NCI-H187 (cell line): ENCODE measurements around the gene FYCO1.

Source experiments
- DNase-seq, 2 experiments: peaks; one replicate each; lab custom pipeline; 2025; lab: John Stamatoyannopoulos, UW

Gene FYCO1

DNA sequence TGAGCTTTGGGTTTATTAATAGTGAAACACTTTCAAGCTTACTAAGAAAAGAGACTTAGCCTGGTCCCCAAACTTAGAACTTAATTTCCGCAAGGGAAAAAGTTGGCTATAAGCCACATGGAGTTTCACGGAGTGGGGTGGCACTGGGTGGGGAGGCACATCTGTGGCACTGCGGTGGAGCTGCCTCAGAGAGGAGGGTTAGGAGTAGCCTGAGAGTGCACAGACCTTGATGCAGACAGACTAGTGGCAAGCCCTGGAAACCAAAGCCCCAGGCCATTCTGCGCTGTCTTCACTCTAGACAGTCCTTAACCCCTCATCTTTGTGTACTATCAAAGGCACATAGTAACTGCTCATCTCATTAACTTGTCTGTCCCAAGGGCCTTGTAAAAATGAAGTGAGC lies 30.4 kb downstream of the FYCO1 start:
- no peak for DNase-seq

DNA sequence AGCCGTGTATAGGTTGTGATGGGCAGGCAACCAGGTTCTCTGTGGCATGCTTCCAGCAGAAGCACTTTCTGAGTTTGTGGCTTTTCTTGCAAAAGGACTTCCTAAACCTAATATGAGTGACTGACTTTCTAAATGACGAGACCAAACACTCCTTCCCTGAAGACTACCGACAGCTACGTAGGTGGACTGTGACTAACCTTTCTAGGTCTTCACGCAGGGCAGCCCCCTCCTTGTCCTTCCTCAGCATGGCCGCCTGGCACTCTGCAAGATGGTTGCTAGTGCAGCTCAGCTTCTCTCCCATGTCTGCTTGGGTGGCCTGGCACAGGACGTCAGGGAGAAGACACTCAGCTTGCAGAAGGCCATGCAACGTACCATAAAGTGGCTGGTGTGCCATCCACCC lies 31.5 kb downstream of the FYCO1 start:
- no peak for DNase-seq

DNA sequence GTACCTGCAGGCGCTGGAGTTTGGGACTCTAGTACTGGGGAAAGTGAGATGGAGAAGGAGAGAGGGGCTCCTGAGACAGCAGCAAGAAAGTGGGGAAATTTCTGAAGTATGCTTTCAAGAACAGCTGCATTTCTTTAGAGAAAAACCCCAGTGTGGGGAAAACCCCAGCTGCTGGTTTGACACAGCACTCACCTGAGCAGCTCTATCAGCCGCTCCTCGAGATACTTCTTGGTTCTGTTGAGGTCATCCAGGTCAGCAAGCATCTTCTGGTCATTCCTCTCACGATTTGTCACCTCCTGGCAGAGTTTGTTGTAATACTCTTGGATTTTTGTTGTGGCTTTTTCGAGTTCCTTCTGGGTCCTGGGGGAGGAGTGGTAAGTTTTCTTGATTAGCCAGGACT lies 33.6 kb downstream of the FYCO1 start:
- no peak for DNase-seq

DNA sequence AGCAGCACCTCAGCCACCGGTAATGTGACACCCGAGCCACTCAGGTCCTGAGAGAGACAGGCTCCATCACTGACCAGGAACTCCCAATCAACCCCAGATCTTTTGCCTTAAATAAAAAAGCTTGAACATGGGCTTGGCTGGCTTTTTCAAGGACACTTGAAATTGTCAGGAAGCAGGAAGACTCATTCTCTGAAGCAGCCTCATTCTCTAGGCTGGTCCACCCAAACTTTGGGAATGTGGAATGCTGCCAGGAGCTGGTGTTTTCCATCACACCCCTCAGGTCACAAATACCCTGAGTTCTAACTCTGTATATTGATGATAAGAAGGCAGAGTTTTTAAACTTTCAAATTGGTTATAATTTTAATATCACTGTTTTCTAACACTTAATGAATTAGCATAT lies 35.3 kb downstream of the FYCO1 start:
- DNase-seq: no peak

DNA sequence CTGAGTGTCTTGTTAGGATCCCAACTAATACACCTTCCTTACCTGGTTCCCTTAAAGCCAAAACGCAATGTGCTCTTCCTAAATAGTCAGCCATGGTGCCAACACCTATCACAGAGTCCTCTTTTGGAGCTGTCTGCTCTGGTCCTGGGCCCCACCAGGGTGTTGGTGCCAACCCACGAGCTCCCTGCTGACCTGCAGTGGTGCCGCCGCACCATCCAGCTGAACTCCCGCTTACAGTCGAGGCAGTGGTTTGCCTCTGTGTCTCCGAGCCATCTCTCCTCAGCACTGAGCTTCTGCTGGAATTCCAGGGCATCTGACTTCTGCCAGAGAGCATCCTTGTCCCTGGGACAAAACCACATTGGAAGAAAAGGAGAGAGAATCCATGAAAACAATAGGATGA lies 36.4 kb downstream of the FYCO1 start:
- DNase-seq: no peak

DNA sequence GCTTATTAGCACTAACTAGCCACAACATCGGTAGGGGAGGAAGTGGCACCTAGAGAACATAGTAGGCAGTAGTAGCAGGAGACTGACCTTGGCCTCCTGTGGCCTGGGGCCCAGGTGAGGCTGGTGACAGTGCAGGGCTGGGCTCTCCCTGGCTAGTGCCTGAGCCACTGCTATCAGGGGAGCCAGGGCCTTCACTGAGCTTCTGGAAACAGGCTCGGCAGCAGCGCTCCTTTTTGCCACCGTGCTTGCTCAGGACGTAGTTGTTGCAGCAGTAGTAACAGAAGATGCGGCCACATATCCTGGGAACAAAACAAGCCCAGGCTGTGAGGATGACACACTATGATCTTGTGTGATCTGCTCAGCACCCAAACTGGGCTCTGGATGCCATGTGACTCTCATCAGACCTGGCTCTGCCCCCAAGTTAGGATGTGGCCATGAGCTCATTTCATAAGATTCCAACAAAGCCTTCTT lies 37.3 kb downstream of the FYCO1 start:
- no peak for DNase-seq

DNA sequence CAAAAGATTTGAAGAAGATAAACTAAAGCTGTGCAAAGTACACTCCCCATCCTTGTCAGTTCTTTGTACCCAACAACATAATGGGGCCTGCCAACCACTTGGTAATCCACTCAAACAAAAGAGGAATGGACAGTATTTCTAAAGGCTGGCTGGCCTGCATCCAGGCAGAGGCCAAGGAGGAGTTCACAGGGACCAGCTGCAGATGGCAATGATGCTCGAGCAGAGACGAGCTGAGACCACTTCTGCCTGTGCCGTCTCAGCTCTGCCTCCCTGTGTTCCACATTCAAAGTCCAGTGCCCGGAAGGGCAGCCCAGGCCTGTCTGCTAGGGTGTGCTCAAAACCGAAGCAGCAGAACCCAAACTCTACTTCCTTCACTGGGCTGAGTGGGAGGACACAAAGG lies 38.0 kb downstream of the FYCO1 start:
- no peak for DNase-seq

DNA sequence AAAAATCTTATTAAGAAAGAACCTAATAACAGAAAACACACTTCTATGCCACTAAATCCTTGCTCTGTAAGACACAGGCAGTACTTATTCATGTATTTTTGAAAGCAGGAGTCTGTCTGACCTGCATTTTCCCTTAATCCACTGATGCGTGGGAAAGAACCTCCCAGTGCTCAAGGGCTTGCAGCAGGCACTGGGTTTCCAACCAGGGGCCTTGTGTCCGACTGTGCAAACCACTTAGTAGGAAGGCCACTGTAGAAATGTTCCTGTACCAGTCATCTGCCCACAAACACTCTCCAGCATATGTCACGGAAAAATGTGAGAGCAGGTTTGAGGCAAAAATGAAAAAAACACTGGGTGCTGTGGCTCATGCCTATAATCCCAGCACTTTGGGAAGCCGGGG lies 39.9 kb downstream of the FYCO1 start:
- DNase-seq: no peak

DNA sequence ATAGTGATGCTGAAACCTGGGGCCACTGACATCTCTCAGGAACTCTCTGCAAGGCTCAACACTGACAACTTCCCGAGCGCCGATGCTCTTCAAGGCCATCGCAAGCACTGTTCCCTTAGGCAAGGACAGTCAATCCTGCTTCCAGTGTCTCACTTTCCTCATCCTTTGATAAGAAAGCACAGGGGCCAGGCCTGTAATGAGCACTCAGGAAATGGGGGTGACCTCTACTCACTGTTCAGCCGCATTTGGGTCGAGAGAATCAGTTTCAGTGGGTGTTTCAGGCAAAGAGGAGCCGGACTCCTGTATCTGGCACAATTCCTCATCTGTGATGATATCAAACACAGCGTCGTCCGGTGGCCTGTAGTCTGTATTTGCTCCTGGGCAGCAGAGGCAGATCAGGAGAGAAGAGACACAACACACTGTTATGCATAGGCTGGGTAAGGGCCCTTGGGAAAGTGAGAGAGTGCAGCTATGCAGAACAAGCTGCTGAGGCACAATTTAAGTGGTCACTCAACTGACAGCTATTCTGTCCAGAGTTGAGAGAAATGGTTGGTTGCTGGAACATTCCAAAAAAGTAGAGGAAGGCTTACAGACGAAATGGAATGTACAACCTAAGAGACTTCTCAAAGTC lies 40.5 kb downstream of the FYCO1 start:
- no peak for DNase-seq

DNA sequence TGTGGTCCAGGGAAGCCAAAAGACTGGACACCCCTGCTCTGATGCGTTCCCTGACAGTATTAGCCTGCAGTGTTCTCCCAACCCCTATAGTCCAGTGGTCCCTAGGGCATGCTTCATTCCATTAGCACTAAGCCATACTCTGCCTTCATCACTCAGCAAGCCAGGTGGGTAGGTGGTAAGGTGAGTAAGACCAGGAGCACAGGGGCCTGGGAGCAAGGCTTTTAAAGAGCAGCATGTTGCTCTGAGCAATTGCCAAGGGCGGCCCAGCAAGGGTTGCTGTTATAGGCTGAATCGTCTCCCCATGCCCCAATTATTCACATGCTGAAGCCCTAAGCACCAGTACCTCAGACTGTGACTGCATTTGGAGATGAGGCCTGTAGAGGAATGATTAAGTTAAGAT lies 41.3 kb downstream of the FYCO1 start:
- DNase-seq: no peak

DNA sequence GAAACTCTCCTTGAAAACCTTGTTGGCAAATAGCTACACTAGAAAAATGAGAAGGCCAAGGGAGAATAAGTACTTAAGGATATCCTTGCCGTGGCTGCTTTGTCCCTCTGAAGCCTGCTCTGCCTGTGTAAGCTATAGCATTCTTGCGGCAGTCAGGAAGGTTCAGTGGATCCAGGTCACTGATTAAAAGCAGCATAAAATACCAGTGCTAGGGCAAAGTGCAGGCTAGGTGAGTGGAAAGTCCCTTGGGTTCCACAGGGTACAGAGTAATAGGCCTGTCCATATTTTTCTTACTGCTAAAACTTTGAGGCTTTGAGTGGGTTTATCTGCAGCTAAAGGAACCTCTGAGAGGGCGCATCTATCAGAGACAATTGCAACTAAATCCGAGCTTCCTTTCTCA lies 42.1 kb downstream of the FYCO1 start:
- DNase-seq: no peak

DNA sequence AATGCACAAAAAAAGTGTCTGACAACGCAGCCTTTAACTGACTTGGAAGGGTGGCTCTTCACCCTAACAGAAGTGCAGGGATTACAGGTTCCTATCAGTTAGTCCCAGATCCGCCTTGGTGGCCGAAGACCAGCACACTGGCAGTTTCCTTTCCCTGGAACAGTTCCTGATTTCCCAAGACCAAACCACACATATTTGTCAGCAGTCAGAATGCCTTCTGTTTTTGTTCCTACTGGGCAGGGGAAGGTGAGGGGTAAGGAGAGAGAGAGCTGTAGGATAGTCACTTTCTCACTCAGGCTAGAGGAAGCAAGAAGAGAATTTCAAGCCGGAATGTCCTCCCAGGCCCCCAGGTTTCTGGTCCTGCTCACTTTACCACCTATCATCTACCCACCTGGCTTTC lies 43.2 kb downstream of the FYCO1 start:
- no peak for DNase-seq

DNA sequence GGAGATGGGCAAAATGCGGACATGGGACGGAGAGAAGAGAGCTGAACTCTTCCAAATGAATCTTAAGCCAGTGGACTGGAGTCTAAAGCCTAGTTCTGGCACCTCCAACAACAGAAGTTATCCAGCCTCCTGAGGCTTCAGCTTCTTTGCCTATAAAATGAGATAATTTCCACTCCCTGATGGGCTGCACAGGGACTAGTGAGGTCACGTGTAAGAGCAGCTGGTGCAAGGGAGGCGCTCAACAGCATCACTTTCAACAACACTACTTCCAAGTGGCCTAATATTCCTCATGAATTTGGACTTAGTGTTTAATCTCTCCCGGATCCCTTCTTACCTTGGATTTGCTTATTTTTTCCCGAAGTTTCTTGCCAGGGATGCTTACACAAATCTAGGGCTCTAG lies 43.7 kb downstream of the FYCO1 start:
- DNase-seq: no peak

DNA sequence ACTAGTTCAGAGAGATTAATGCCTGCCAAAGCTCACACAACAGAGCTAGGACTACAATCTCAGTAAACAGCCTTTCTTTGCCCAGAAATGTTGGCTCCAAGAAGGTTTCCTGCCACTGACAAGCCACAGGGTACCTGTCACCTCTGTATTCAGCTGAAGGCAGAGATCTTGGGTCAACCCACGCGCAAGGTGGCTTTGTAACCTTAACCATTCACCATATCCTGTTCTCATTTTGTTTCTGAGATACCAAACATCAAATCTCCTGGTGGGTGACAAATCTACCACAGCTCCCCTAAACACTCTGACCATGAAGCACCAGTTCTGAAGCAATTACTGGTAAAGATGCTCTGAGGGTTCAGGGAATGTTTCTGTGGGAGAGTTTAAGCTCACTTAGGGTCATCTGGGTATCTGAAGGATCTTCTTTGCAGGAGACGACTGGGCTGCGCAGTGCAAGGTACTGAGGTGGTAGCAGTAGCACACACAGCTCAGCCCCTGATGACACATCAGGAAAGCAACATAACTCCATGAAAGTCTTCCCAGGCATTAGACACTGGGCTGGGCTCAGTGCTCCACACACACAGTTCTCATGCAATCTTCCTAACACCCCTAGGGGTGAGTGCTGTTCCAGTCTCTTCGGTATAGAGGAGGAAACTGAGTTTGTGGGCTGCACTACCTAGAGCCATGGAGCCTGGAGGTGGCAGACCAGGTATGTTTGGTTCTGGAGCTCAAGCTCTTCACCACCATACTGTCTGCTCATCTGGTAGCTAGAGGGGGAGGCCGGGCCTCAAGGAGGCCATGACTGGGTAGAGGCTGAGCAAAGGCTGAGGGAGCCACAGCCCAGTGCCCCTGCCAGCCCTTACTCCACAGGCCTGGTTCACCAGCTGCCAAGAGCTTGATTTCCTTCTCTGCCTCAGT lies 44.7 kb downstream of the FYCO1 start:
- DNase-seq: no peak

DNA sequence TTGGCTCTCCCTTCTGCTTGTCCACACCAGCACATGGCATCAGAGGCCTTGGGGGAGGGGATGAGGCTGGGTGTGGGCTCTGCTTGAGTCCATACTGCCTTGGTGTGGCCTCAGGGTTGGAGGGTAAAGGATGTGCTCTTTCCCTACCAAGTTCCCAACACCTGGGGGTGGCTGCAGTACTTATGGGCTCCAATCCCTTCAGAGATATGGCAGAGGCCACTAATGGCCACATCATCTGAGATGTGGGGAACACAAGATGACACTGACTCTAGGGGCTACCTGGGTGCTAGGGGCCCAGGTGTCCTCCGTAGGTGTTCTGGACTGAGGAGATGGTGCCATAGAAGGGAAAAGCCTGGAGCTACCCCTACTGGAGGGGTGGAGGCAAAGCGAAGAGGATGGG lies 45.5 kb downstream of the FYCO1 start:
- DNase-seq: no peak

DNA sequence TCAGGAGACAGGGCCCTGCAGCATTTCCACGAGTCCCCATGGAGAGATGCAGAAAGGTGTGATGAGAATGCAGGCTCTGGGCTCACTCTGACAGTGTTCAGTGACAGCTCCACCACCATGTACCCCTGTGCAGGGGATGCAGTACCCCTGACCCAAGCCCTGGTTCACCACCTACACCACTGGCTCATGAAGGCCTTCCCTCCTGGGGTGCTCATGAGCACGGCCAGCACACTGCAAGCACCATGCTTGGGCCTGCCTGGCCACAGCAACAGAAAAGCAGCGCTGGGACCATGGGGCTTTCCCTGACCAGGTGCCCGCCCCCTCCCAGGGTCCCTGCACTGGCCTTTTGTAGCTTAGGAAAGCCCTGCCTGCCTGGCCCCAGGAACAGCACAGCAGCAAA lies 46.2 kb downstream of the FYCO1 start:
- no peak for DNase-seq

DNA sequence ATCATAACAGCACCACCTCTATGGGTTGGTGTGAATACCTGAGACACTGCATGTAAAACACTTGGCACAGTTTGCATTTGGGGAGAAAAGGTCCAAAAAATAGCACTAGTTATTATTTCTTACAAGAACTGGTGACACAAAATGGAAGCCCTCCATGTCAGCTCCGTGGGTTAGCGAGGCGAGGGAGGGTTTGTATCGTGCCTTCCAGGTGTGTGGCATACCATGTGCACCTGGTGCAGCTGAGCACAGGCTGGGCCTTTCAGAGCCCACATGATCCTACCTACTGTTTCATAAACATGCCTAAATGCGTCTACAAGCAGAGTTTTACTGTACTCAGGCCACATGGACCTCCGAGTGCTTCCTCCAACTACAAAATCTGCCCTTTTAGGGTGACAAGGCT lies 46.7 kb downstream of the FYCO1 start:
- no peak for DNase-seq

DNA sequence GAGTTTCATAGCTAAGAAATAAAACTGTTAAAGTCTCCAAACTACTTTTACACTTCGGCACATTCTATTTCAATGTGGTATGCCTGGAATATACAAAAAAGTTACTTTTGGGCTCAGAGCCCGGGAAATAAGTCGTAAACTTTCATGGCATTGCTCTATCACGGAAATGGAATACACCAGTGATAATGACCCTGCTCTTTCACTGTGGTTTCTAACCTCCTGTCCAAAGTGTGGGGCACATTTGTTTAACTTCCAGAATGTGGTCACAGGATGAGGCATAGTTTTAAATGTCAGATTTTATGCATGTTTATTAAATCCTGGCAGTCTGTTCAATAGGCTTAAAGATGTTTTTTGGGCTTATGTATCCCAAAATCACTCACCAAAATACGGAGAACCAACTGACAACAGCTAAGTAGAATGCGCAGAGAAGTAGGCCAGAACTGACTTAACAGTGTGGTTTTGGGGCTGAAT lies 47.3 kb downstream of the FYCO1 start:
- no peak for DNase-seq

DNA sequence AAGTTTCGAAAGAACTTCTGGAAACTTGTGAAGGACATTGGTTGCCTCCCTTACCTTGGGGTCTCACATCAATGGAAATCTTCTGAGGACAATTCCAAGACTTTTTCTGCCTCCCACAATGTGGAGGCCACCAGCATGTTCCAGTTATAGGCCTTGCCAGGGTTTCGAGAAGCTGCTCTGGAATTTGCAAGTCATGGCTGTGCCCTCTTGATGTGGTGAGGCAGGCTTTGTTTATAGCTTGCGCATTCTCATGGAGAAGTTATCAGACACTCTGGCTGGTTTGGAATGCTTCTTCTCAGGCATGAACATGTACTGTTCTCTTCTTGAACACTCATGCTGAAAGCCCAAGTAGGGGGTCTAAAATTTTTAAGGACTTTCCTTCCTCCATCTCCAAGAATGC lies 48.3 kb downstream of the FYCO1 start:
- no peak for DNase-seq

DNA sequence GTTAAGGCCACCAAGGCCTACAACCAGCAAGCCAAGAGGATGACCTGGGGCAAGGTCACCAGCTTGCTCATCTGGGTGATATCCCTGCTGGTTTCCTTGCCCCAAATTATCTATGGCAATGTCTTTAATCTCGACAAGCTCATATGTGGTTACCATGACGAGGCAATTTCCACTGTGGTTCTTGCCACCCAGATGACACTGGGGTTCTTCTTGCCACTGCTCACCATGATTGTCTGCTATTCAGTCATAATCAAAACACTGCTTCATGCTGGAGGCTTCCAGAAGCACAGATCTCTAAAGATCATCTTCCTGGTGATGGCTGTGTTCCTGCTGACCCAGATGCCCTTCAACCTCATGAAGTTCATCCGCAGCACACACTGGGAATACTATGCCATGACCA lies 48.7 kb downstream of the FYCO1 start:
- no peak for DNase-seq

DNA sequence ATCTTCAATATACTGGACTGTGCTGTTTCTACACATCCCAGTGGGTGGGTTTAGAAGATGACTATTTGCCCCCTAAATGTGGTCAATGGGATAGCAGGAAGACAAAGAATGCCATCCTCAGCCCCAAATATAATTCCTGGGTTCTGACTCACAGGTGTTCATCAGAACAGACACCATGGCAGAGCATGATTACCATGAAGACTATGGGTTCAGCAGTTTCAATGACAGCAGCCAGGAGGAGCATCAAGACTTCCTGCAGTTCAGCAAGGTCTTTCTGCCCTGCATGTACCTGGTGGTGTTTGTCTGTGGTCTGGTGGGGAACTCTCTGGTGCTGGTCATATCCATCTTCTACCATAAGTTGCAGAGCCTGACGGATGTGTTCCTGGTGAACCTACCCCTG lies 49.3 kb downstream of the FYCO1 start:
- no peak for DNase-seq

DNA sequence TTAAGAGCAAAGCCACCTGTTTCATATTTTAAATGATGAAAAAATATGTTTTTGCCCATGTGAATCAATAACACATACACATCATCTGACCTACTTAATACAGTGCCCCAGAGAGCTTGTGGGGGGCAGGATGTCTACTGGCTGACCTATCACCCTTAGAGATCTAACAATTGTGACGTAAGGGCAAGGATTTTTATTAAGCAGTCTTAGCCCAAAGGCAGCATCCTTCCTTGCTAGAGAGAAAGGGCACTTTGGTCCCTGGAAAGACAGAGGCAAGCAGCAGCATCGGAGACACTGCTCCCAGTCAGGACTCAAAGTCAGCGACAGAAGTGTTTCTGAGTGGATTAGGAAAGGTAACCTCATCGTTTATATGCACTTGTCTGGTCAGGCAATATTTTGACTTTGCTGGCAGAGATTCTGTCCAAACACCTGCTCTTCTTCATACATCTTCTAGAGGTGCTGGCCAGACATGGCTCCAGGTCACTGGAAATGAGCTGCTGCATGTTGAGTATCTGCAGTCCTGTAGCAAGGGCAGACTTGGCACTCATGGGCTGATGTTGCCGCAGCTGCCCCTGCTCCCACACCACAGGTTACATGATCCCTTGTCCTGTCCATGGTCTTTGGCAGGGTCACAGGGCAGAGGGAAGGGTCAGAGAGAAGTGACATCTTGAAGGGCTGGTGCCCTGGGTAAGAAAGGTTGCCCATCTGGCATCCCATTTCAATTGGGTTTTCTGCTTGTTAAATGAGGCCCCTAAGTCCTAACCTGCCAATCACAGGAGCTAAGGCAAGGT lies 50.6 kb downstream of the FYCO1 start:
- DNase-seq: no peak
